Stimulated activated naive CD4-positive, alpha-beta T cell (primary cell): Measurements from ENCODE around the gene RIC3.

Source experiments
- DNase-seq, 6 experiments: peaks; one replicate each; lab custom pipeline; 2025; lab: John Stamatoyannopoulos, UW

Gene RIC3

GRCh38 chr11:8168485-8169257, at the start of gene RIC3:
RIC3 (minus strand) TSS chr11:8169025; CDS start chr11:8168989, 36 bp downstream.
- DNase-seq: peak; percentile 7 to 53 (median 32)

GRCh38 chr11:8218409-8218808, 49.6 kb upstream of the RIC3 start:
- DNase-seq: no peak

- no peak for DNase-seq
Measured at GRCh38 chr11:8217926-8218325, 49.1 kb upstream of the RIC3 start.

GRCh38 chr11:8217136-8217535, 48.3 kb upstream of the RIC3 start:
- DNase-seq: no peak

GRCh38 chr11:8213376-8213775, 44.6 kb upstream of the RIC3 start:
- DNase-seq: no peak

GRCh38 chr11:8209208-8209807, 40.5 kb upstream of the RIC3 start:
- DNase-seq: no peak

GRCh38 chr11:8207080-8208000, 38.5 kb upstream of the RIC3 start:
- DNase-seq: no peak

GRCh38 chr11:8206251-8207079, 37.6 kb upstream of the RIC3 start:
- no peak for DNase-seq

GRCh38 chr11:8205566-8205965, 36.7 kb upstream of the RIC3 start:
- DNase-seq: no peak

- DNase-seq: no peak
Measured at GRCh38 chr11:8204596-8204995, 35.8 kb upstream of the RIC3 start.

- no peak for DNase-seq
Measured at GRCh38 chr11:8204025-8204424, 35.2 kb upstream of the RIC3 start.

GRCh38 chr11:8203414-8203715, 34.5 kb upstream of the RIC3 start:
- no peak for DNase-seq

- DNase-seq: no peak
Measured at GRCh38 chr11:8202516-8203413, 33.9 kb upstream of the RIC3 start.

GRCh38 chr11:8201644-8202365, 33.0 kb upstream of the RIC3 start:
- DNase-seq: no peak

GRCh38 chr11:8199676-8200075, 30.9 kb upstream of the RIC3 start:
- no peak for DNase-seq

- no peak for DNase-seq
Measured at GRCh38 chr11:8196749-8197148, 27.9 kb upstream of the RIC3 start.

- no peak for DNase-seq
Measured at GRCh38 chr11:8194956-8195355, 26.1 kb upstream of the RIC3 start.

- no peak for DNase-seq
Measured at GRCh38 chr11:8192896-8193209, 24.0 kb upstream of the RIC3 start.

GRCh38 chr11:8192016-8192895, 23.4 kb upstream of the RIC3 start:
- DNase-seq: peak in 4 of 6 experiments; percentile 2 to 10 (median 3)
